Measurements from ENCODE around the gene TMEM179.

GRCh38 chr14:104637546-104638003 is 33.0 kb upstream of the TMEM179 start:
- TF ChIP-seq POLR2A (IDR thresholded peaks at IDR 0.05) (no peak), POLR2AphosphoS5 (IDR thresholded peaks at IDR 0.05) (no peak), EP300 (IDR thresholded peaks at IDR 0.05; ENCODE audit: low read depth) (no peak)
- TF ChIP-seq, protein P1, sequence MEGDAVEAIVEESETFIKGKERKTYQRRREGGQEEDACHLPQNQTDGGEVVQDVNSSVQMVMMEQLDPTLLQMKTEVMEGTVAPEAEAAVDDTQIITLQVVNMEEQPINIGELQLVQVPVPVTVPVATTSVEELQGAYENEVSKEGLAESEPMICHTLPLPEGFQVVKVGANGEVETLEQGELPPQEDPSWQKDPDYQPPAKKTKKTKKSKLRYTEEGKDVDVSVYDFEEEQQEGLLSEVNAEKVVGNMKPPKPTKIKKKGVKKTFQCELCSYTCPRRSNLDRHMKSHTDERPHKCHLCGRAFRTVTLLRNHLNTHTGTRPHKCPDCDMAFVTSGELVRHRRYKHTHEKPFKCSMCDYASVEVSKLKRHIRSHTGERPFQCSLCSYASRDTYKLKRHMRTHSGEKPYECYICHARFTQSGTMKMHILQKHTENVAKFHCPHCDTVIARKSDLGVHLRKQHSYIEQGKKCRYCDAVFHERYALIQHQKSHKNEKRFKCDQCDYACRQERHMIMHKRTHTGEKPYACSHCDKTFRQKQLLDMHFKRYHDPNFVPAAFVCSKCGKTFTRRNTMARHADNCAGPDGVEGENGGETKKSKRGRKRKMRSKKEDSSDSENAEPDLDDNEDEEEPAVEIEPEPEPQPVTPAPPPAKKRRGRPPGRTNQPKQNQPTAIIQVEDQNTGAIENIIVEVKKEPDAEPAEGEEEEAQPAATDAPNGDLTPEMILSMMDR (IDR thresholded peaks at IDR 0.05) = no peak
